Measurements from ENCODE around the gene ZNF546.
"Not testable (repeated sequence)": the region's sequence is repeated elsewhere in the genome, so short reads cannot be mapped to it uniquely, and the experiment has no call there.

Gene ZNF546

DNA sequence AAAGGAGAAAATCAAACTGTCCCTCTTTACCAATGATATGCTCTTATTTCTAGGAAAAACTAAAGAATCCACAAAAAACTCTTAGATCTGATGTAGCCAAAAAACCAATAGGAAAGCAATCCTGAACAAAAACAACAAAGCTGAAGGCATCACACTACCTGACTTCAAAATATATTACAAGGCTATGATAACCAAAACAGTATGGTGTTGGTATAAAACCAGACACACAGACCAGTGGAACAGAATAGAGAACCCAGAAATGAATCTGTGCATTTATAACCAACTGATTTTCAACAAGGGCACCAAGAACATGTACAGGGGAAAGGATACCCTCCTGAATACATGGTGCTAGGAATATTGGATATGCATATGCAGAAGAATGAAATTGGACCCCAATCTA lies 9.7 kb upstream of the ZNF546 start:
- no peak for DNase-seq

DNA sequence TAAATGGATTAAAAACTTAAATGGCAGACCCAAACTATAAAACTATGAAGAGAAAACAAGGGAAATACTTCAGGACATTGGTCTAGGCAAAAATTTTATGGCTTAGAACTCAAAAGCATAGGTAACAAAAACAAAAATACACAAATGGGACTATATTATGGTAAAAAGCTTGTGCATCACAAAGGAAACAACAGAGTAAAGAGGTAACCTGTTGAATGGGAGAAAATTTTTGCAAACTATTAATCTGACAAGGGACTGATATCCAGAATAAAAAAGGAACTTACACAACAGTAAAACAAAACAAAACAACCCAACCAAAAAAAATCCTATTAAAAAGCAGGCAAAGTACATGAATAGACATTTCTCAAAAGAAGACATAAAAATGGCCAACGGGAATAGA lies 9.3 kb upstream of the ZNF546 start:
- DNase-seq = no peak

GRCh38 chr19:39993605-39994004 lies 3.3 kb upstream of the ZNF546 start:
- no peak for DNase-seq

DNA sequence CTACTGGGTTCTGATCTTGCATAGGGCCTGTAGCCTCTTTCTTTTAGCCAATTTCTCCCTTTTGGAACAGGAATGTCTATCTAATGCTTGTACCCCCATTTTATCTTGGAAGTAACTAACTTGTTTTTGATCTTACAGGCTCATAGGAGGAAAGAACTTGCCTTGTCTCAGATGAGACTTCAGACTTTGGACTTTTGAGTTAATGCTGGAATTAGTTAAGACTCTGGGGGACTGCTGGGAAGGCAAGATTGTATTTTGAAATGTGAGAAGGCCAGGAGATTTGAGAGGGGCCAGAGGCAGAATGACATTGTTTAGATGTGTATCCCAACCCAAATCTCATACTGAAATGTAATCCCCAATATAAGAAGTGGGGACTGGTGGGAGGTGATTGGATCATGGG lies 2.5 kb upstream of the ZNF546 start:
- no peak for DNase-seq

- DNase-seq = no peak
These were observed 1.1 kb upstream of the ZNF546 start for GRCh38 chr19:39995794-39996193.

GRCh38 chr19:39996218-39996810 lies 546 bp upstream of the ZNF546 start:
- peak; percentile 68 for DNase-seq

GRCh38 chr19:39997638-39998216 lies 867 bp downstream of the ZNF546 start:
- DNase-seq = no peak

DNA sequence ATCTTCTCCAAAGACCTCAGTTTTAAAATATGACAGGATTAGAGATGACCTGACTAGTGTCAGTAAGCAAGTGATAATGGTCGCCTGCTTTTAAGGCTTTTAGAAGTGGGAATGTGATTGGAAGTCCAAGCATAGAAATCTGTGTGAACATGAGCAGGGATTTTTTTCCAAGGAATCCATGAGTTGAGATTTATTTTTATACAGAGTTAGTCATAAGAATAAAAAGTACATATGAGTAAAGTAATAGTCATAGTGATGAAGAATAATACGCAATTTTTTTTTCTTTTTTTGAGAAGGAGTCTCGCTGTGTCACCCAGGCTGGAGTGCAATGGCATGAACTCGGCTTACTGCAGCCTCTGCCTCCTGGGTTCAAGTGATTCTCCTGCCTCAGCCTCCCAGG lies 1.6 kb downstream of the ZNF546 start:
- peak; percentile 39 for DNase-seq

DNA sequence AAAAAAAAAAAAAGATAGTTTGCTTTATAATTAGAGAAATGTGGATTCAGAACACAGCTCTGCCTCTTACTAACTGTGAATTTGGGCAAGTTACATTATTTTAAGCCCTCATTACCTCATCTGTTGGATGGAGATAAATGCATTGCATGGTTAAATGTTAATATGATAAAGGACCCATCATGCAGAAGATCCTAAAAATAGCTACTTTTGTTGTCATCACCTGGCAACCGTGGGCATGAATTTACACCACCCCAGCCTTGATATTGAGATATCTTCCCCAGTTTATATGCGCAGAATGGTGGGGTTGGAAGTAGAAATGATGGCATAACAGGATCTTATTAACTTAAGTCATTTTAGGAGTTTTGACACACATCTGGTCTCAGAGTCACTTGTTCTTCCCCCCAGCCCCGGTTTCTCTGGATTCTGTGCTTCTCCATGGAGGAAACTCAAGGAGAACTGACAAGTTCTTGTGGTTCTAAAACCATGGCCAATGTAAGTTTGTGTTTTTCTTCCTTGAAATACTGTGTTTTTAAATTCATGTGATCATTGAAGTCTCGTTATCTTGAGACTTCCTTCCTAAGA lies 8.9 kb downstream of the ZNF546 start:
- DNase-seq = no peak

DNA sequence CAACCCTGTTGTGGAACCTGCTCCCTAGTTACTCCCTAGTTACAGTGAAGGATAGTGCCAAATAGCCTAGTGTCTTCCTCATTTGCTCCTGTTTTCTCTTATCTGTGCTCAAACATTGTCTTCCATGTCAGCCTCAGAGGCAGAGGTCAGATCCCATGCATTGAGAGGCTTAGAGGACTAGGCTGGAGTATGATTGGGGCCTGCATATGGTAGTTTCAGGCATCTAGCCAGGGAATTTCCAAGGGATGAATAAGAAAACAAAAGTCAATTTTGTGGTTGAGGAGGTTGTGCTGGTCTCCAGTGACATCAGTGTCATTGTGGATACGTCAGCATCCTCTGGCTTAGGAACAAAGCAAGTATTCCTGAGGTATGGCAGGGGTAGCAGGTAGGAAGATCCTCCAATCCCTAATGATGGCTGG lies 9.4 kb downstream of the ZNF546 start:
- DNase-seq = peak; percentile 81

DNA sequence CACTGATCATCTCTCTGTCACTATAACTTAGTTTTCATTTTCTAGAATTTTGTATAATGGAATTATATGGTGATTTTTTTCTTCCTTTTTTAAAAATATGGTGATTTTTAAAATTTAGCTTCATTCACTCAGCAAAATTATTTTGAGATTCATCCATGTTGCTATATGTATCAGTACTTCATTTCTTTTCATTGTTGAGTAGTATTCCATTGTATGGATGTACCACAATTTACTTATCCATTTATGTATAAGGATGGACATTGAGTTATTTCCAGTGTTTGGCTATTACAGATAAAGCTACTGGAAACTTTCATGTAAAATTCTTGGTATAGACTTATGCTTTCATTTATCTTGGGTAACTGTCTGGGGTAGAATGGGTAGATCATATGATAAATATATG lies 12.8 kb downstream of the ZNF546 start:
- DNase-seq = no peak

DNA sequence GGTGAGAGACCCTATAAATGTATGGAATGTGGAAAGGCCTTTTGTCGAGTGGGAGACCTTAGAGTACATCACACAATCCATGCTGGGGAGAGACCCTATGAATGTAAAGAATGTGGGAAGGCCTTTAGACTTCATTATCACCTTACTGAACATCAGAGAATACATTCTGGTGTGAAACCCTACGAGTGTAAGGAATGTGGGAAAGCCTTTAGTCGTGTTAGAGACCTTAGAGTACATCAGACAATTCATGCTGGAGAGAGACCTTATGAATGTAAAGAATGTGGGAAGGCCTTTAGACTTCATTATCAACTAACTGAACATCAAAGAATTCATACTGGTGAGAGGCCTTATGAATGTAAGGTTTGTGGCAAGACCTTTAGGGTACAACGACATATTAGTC lies 17.1 kb downstream of the ZNF546 start:
- no peak for DNase-seq

GRCh38 chr19:40023969-40024368 lies 27.1 kb downstream of the ZNF546 start:
- no peak for DNase-seq

GRCh38 chr19:40025938-40026596 lies 29.2 kb downstream of the ZNF546 start:
- no peak for DNase-seq

DNA sequence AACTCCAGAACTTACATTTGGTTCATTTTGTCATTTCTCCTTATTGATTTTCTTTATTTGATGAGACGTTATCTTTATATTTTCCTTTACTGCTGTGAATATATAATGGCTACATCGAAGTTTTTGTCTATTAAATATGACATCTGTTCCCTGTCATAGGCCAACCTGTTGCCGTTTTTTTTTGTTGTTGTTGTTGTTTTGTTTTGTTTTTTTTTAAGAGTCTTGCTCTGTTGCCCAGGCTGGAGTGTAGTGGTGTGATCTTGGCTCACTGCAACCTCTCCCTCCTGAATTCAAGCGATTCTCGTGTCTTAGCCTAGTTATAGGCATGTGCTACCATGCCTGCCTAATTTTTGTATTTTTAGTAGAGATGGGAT lies 29.7 kb downstream of the ZNF546 start:
- DNase-seq = no peak

- DNase-seq = no peak
These were observed 37.2 kb downstream of the ZNF546 start for GRCh38 chr19:40033989-40034560.

GRCh38 chr19:40035996-40036395 lies 39.1 kb downstream of the ZNF546 start:
- peak; percentile 27 for DNase-seq

- DNase-seq = not testable (repeated sequence)
These were observed 41.2 kb downstream of the ZNF546 start for GRCh38 chr19:40038047-40038446.

GRCh38 chr19:40041718-40042117 lies 44.9 kb downstream of the ZNF546 start:
- DNase-seq = not testable (repeated sequence)

GRCh38 chr19:40053491-40053890 lies 56.6 kb downstream of the ZNF546 start:
- DNase-seq = no peak

DNA sequence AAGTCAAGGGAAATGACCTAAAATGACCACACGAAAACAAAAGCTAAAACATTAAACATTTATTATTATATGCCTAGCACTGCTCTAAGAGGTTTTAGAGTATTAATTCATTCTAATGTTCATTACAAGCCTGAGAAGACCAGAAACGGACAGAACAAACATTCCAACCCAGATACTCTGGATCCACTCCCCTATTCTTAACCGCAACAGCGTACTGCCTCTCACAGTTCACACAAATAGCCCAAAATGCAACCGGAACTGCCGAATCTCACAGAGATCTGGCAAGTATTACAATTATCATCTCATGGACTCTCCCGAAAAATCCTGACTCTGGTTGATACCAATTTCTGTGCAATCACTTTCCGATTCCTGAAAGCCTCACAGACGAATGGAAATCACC lies 57.8 kb downstream of the ZNF546 start:
- no peak for DNase-seq

GRCh38 chr19:40055049-40055448 lies 58.2 kb downstream of the ZNF546 start:
- DNase-seq = no peak

- peak; percentile 64 for DNase-seq
These were observed 59.1 kb downstream of the ZNF546 start, which contains the start of gene ZNF780B for GRCh38 chr19:40055832-40056504. Gene ZNF780B (minus strand): TSS chr19:40056231. CDS start chr19:40050332, 5,899 bp downstream.

Data from fibroblast of skin of right biceps (primary cell).